Fibroblast of lung (primary cell): ENCODE data around the gene PDGFB. TPM values are rescaled to one million over a fixed set of nuclear protein-coding genes. Genes with fewer than 3 reads are reported as not detected.

Source experiments
- DNase-seq, 2 donors: peaks; one replicate each; pipeline versions ENCODE4 v3.0.0 to v3.0.0-alpha.2; 2010; ENCODE audit warnings: low read depth in 2 of 2
- H2AFZ ChIP-seq: 2 replicates; pipeline ENCODE4 v1.5.1; 2012; ENCODE audit warnings: low read length, control low read depth, inconsistent platforms
- H3K27ac ChIP-seq: 2 replicates; pipeline ENCODE4 v1.5.1; 2011; ENCODE audit warnings: low read length, control low read depth; ENCODE audit not compliant: insufficient read depth
- H3K27me3 ChIP-seq: 2 replicates; pipeline ENCODE4 v1.5.1; 2011; ENCODE audit warnings: mild to moderate bottlenecking, low read length; ENCODE audit not compliant: control insufficient read depth, insufficient read depth
- H3K36me3 ChIP-seq: 2 replicates; pipeline ENCODE4 v1.5.1; 2011; ENCODE audit warnings: low read length; ENCODE audit not compliant: control insufficient read depth, insufficient read depth
- H3K4me1 ChIP-seq: 2 replicates; pipeline ENCODE4 v1.5.1; 2011; ENCODE audit warnings: low read length; ENCODE audit not compliant: control insufficient read depth, insufficient read depth; ENCODE audit errors: extremely low read depth
- H3K4me2 ChIP-seq: 2 replicates; pipeline ENCODE4 v1.5.1; 2011; ENCODE audit warnings: low read length, control low read depth; ENCODE audit not compliant: insufficient read depth; ENCODE audit errors: extremely low read depth
- H3K4me3 ChIP-seq, 4 experiments: fragments of 200-600 bp in 1 of 4; sonication (generic) in 1 of 4; replicated peaks in 1 of 4; 2 replicates each; pipeline ENCODE4 v1.5.1; 2011 to 2016; ENCODE audit warnings: low read length in 4 of 4, low read depth in 3 of 4, mild to moderate bottlenecking in 3 of 4, control low read depth in 2 of 4, inconsistent platforms in 1 of 4, mixed read lengths in 1 of 4; ENCODE audit not compliant: insufficient read depth in 1 of 4; ENCODE audit errors: control extremely low read depth in 1 of 4
- H3K79me2 ChIP-seq: 2 replicates; pipeline ENCODE4 v1.5.1; 2012; ENCODE audit warnings: mild to moderate bottlenecking, low read length, inconsistent platforms; ENCODE audit not compliant: control insufficient read depth, insufficient read depth
- H3K9ac ChIP-seq: 2 replicates; pipeline ENCODE4 v1.5.1; 2011; ENCODE audit warnings: mild to moderate bottlenecking, low read length, control low read depth; ENCODE audit not compliant: insufficient read depth
- H3K9me3 ChIP-seq: 2 replicates; pipeline ENCODE4 v1.5.1; 2012; ENCODE audit warnings: low read depth, low read length; ENCODE audit not compliant: control insufficient read depth, insufficient read depth
- H4K20me1 ChIP-seq: 2 replicates; pipeline ENCODE4 v1.5.1; 2011; ENCODE audit warnings: low read length; ENCODE audit not compliant: control insufficient read depth, insufficient read depth; ENCODE audit errors: extremely low read depth
- EZH2 ChIP-seq: IDR thresholded peaks from 2 replicates; pipeline ENCODE4 v1.5.1; 2012; ENCODE audit warnings: low read length, control low read depth, mild to moderate bottlenecking; ENCODE audit errors: missing control alignments
- polyA plus RNA-seq, 2 donors: library from polyadenylated mRNA; depleted of rRNA in 1 of 2; stranded (reverse) in 1 of 2; unstranded in 1 of 2; fragments of >200 nt; gene quantifications; 2 replicates each; pipeline ENCODE4 v1.2.1, GENCODE V29; 2011 to 2012; ENCODE audit warnings: missing spikeins in 1 of 2
- total RNA-seq: library from RNA; depleted of rRNA; stranded (reverse); fragments of >200 nt; gene quantifications from 2 replicates; pipeline ENCODE4 v1.2.1, GENCODE V29; 2014
- TF ChIP-seq, protein P1 (sequence below), 2 donors: IDR thresholded peaks in 1 of 2; conservative IDR thresholded peaks in 1 of 2; 1 replicate in 1 of 2; 2 replicates in 1 of 2; pipeline ENCODE4 v1.5.1; 2011 to 2012; ENCODE audit warnings: low read length in 2 of 2, control low read depth in 1 of 2, inconsistent platforms in 1 of 2, low read depth in 1 of 2, mild to moderate bottlenecking in 1 of 2

Gene PDGFB
- total and polyA plus RNA-seq, 2 donors (not counting 1 experiment from before 2014, with no cell fraction given) = under 0.01 to 0.50 TPM

GRCh38 chr22:39205344-39206021 is 39.3 kb downstream of the PDGFB start:
- Histone ChIP-seq H3K79me2 (no peaks in the 10 kb centered on the region), H3K4me2 (peak overlapping the region; percentile 45), H4K20me1 (no peaks in the 10 kb centered on the region), H2AFZ (peak overlapping the region; percentile 69), H3K36me3 (no peaks in the 10 kb centered on the region), H3K9me3 (no peaks in the 10 kb centered on the region), H3K27ac (peak overlapping the region; percentile 22), H3K9ac (no peak overlapping the region), H3K27me3 (no peaks in the 10 kb centered on the region), H3K4me3 (no peak overlapping the region), H3K4me1 (peaks cover 4% of the 10 kb centered on the region)
- peak; percentile 57 to 67 for DNase-seq
- TF ChIP-seq, protein P1, sequence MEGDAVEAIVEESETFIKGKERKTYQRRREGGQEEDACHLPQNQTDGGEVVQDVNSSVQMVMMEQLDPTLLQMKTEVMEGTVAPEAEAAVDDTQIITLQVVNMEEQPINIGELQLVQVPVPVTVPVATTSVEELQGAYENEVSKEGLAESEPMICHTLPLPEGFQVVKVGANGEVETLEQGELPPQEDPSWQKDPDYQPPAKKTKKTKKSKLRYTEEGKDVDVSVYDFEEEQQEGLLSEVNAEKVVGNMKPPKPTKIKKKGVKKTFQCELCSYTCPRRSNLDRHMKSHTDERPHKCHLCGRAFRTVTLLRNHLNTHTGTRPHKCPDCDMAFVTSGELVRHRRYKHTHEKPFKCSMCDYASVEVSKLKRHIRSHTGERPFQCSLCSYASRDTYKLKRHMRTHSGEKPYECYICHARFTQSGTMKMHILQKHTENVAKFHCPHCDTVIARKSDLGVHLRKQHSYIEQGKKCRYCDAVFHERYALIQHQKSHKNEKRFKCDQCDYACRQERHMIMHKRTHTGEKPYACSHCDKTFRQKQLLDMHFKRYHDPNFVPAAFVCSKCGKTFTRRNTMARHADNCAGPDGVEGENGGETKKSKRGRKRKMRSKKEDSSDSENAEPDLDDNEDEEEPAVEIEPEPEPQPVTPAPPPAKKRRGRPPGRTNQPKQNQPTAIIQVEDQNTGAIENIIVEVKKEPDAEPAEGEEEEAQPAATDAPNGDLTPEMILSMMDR (conservative IDR thresholded peaks at IDR 0.05 in 1 of 2, IDR thresholded peaks at IDR 0.05 in 1 of 2; ENCODE audit: low read depth in 1 of 2, low read length in 2 of 2) = no peak

- no peaks in the 10 kb centered on the region for H3K9me3 ChIP-seq
- H3K36me3 ChIP-seq = no peaks in the 10 kb centered on the region
- H2AFZ ChIP-seq = no peak overlapping the region
- no peak for DNase-seq
- H3K27me3 ChIP-seq = no peaks in the 10 kb centered on the region
- H4K20me1 ChIP-seq = no peaks in the 10 kb centered on the region
- no peak overlapping the region for H3K27ac ChIP-seq
- H3K4me2 ChIP-seq = no peak overlapping the region
- no peak overlapping the region for H3K9ac ChIP-seq
- H3K79me2 ChIP-seq = no peaks in the 10 kb centered on the region
- peaks cover 4% of the 10 kb centered on the region for H3K4me1 ChIP-seq
- no peak overlapping the region for H3K4me3 ChIP-seq
- no peak for TF ChIP-seq EZH2
- TF ChIP-seq, protein P1 (conservative IDR thresholded peaks at IDR 0.05 in 1 of 2, IDR thresholded peaks at IDR 0.05 in 1 of 2; ENCODE audit: low read depth in 1 of 2, low read length in 2 of 2) = no peak
These were observed 40.6 kb downstream of the PDGFB start for GRCh38 chr22:39204216-39204615.

- Histone ChIP-seq H2AFZ (no peak overlapping the region), H3K9me3 (no peaks in the 10 kb centered on the region), H4K20me1 (no peaks in the 10 kb centered on the region), H3K4me3 (no peak overlapping the region), H3K79me2 (no peaks in the 10 kb centered on the region), H3K9ac (no peak overlapping the region), H3K36me3 (no peaks in the 10 kb centered on the region), H3K27ac (no peak overlapping the region), H3K27me3 (peaks cover 5% of the 10 kb centered on the region), H3K4me2 (no peak overlapping the region), H3K4me1 (no peaks in the 10 kb centered on the region)
- no peak for DNase-seq
- no peak for TF ChIP-seq EZH2
- TF ChIP-seq, protein P1 (conservative IDR thresholded peaks at IDR 0.05 in 1 of 2, IDR thresholded peaks at IDR 0.05 in 1 of 2; ENCODE audit: low read depth in 1 of 2, low read length in 2 of 2) = no peak
These were observed 47.2 kb downstream of the PDGFB start for GRCh38 chr22:39197578-39197977.
